COLO668 (cell line): ENCODE results near the gene PRR35.
A peak's percentile ranks its signal among the peaks of the same experiment; 100 is the strongest.

Source experiments
- DNase-seq: peaks from one replicate; lab custom pipeline; 2025; ENCODE audit not compliant: unreplicated experiment; lab: John Stamatoyannopoulos, UW

Gene PRR35

DNA sequence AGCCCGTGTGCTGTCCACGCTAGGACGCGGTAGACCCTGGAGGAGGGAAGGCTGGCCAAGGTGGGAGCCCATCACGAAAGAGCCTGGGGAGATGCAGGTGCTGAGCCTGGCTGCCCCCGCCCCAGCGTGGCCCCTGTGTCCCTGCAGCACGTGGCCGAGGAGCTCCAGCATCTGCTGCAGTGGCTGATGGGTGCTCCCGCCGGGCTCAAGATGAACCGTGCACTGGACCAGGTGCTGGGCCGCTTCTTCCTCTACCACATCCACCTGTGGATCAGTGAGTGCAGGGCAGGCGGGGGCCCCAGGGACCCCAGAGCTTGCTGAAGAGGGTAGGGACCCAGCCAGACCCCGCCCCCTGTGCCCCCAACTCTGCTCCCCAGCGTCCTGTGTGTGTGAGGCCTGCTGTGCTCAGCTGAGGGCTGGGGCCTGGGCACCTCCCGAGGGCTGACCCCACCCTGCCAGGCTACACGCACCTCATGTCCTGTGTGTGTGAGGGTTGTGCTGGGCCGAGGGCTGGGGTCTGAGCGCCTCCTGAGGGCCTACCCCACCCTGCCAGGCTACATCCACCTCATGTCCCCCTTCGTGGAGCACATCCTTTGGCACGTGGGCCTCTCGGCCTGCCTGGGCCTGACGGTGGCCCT lies 18.2 kb downstream of the PRR35 start:
- DNase-seq: no peak

DNA sequence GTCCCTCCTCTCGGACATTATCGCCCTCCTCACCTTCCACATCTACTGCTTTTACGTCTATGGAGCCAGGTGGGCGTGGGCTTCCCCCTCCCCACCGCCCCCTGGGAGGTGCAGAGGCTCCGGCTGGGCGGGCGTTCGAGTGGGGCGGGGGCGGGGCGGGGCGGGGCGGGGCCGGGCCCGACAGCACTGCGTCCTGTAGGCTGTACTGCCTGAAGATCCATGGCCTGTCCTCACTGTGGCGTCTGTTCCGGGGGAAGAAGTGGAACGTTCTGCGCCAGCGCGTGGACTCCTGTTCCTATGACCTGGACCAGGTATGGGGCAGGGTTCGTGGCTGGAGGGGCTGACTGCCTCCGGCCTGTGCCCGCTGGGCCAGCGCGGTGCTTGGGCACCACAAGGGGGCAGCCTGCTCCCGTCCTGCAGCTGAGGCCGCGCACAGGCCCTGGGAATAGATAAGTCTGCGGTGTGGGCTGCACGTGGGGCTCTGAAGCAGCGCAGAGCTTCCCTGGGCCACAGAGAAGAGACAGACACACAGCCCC lies 18.7 kb downstream of the PRR35 start:
- DNase-seq: peak; percentile 84

DNA sequence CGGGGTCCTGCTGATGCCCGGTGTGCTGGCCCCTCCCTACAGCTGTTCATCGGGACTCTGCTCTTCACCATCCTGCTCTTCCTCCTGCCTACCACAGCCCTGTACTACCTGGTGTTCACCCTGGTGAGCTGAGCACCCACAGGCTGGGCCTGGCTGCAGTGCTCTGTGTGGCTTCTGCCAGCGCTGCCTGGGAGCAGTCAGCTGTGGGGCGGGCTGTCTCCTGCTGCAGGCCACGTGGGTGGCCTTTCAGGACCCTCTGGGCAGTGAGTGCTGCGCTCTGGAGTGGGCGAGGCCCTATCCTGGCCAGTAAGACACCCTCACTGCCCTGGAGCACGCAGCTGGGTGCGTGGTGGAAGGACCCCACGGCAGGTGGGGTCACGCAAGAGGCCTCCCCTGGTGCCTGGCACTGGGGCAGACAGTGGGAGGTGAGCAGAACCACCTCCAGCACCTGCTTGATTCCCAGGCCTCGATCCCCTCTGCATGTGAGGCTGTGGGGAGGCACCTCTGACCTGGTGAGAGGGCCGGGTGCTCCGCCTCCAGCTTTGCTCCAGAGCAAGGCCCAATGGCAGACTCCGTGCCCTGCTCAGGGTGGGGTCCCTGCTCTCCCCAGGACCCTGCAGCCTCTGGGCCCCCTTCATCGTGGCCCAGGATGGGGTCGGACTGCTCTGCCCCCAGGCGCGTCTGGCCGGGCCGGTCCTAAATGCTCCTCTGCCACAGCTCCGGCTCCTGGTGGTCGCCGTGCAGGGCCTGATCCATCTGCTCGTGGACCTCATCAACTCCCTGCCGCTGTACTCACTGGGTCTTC lies 20.1 kb downstream of the PRR35 start:
- no peak for DNase-seq

DNA sequence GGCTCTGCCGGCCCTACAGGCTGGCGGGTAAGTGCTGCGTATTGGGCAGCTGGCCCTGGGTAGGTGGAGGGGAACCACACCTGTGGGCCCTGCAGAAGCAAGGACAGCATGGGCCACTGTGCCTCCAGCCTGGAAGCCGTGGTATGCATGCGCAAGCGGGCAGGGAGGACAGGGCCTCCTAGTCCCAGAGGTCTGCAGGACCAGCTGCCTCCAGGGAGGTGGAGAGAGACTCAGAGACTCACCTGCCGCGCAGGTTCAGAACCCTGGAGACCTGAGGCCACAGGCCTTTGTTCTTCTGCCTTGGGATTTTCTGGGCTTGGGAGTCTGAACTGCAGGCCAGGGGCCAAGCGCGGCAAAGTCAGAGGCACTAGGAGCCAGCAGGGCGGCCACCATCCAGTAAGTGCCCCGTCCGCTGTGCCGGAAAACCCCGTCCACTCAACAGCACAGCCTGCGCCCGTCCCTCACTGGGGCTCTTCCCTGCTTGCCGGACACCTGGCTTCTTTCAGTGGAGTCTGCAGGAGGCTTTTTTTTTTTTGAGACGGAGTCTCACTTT lies 20.8 kb downstream of the PRR35 start:
- DNase-seq: no peak

DNA sequence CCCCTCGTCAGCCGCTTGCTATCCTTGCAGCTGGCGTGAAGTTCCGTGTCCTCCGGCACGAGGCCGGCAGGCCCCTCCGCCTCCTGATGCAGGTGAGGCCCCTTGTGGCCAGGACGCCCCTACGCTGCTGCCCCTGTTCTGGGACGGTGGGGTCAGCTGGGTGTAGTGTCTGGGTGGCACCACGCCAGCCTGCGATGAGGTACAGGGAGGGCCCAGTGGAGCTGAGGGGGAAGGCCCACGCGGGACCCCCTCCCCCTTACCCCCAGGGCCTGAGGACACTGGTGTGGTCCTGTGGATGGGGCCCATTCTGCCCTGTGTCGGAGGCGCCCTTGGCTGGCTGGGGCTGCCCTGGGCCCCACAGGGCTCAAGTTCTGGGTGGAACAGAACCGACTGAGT lies 22.0 kb downstream of the PRR35 start:
- no peak for DNase-seq

DNA sequence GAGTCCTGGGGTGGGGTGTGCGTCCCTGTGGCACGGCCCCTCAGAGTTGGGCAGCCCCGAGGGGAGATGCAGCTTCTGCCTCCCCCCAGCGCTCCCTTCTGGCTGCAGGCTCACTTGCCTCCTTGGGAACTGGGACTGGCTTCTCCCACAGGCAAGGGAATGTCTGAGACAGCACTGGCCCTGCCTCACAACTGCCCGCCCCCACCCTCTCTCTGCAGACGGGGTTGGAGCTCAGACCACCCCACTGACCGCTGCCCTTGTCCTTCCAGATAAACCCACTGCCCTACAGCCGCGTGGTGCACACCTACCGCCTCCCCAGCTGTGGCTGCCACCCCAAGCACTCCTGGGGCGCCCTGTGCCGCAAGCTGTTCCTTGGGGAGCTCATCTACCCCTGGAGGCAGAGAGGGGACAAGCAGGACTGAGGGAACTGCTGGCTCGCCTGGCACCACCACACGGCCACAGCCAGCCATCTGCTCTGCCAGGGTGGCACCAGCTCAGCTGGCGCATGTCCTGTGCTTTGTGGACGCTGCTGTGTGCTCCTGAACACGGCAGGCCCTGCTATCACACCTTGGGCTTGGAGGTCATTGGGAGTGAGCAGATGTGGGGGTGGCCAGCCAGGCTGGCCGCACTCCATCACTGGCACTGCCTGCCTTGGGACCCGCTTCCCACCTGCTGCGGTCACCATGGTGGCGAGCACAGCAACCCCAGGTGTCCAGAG lies 22.6 kb downstream of the PRR35 start:
- no peak for DNase-seq

DNA sequence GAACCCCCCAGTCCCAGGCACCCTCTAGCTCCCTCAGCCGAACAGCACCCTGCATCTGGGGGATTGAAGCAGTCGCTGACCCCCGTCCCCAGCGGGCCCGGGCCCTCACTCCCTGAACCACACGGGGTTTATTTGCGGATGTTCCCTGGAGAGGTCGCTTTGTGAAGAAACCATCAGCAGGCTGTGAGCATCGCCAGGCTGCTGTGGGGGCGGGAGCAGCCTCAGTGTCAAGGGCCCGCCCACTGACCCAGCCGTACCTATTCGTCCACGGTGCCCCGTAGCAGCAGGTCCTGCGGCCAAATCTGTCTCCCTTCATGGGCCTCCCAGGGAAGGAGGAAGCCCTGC lies 23.2 kb downstream of the PRR35 start:
- DNase-seq: peak; percentile 58

DNA sequence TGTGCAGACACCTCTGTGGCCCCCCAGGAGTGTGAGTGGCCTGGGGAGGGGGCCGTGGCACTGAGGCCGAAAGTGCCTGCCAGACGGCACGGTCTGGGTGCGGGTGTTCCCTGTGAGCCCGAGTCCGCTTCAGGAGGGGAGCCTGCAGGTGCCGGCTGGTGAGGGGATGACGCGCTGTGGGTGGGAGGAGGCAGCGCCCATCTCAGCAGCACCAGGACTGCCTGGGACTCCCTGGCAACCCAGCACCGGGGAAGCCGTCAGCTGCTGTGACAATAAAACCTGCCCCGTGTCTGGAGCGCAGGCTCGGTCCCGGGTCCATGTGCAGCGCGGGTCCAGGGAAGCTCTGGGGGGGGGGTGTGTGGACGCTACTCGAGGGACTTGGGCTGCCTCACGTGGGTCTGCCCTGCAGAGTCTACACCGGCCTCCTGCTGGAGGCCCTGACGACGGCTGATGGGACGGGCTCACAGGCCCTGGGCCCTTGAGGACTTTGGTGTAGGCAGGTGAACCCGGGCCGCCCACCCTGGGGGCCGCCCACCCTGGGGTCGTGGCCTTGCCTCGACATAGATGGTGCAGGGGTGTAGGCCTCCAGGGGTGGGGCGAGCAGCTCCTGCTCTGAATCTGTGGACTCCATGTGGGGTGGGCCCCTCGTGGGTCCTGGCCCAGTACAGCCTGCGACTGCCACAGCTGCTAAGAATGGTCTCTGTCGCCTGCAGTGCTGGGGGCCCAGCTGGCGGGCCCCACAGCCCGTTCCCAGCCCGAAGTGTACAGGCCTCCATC lies 23.8 kb downstream of the PRR35 start:
- DNase-seq: peak; percentile 82

DNA sequence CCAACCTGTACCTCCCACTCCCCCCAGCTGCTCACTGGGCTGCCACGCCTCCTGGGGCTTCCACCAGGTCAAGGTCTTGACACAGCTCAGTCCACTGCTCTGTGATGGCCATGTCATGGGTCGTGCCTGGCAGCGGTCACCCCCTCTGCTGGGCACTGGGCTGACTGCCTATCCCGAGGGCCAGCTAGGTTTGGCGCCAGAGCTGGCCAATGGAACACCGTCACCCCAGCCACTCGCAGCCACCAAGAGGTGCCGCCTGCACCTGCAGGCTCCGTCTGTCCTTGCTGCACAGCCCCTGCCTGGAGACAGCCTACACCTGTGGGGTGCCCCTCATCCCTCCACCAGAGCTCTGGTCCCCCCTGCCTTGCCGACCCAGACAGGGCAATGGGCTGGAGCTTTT lies 25.2 kb downstream of the PRR35 start:
- DNase-seq: peak; percentile 66

DNA sequence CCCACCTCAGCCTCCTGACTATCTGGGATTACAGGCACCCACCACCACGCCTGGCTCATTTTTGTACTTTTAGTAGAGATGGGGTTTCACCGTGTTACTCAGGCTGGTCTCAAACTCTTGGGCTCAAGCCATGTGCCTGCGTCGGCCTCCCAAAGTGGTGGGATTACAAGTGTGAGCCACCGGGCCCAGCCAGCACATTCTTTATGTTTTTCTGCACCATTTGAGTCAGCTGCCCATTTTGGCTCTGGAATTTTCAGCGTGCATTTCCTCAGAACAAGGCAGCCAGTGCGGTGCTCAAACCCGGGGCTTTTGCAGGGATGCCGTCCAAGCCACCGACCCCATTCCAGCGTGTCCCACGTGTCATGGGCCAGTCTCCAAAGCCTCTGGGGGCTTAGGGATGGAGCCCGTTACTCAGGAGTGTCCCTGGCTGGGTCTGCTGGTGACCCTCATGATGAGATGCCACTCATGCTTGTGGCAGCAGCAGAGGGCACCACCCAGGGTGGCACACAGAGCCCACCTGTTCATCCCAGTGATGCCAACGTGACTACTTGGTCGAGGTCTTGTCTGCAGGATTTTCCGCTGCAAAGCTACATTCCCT lies 26.0 kb downstream of the PRR35 start:
- DNase-seq: no peak

DNA sequence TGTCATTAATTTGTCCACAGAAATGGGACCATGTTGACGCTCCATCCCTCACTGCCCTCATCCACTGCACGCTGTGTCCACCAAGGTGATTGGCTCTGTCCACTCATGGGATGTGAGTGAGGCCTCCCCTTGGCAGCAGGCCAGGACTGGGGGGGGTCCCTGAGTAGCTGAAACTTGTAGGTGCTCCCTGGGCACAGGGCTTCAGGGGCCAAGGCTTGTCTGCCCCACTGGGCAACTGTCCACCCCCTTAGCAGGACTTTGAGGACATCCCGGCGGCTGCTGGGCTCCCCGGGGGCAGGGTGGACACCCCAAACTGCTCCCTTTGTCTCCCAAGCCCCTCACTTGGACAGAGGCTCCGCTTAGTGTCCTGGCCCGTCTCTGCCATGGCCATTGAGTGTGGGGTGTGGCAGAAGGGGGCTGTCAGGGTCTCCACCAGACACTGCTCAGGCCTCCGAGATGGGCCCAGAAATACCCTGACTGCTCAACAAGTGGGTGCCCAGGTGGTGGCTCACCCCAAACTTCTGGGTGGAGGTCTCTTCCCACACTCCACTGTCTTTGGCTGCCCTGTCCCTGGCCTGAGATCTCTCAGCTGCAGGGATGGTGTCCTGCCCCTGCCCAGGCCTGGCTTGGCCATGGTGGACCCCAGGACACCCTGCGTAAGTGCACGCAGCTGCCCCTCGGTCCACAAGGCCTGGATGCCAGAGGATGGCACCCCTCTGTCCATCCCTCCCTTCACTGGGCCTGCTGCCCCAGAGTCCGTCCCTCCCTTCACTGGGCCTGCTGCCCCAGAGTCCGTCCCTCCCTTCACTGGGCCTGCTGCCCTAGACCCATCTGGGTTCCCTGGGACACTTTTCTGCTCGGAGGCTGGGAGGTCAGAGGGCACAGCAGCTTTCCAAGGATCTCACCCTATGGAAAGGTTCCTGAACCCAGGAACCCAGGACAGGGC lies 26.7 kb downstream of the PRR35 start:
- DNase-seq: no peak

DNA sequence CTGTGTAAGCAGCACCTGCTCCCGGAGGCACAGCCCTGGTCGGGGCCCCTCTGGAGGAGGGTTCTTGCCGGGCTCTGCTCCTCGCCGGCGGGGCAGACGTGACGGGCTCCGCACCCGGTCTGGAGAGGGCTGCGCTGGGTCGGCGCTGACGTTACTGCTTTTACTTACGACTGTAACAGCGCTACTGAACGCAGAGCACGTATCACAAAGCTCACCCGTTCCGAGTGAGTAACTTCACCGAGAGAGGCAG lies 28.4 kb downstream of the PRR35 start:
- peak; percentile 64 for DNase-seq

DNA sequence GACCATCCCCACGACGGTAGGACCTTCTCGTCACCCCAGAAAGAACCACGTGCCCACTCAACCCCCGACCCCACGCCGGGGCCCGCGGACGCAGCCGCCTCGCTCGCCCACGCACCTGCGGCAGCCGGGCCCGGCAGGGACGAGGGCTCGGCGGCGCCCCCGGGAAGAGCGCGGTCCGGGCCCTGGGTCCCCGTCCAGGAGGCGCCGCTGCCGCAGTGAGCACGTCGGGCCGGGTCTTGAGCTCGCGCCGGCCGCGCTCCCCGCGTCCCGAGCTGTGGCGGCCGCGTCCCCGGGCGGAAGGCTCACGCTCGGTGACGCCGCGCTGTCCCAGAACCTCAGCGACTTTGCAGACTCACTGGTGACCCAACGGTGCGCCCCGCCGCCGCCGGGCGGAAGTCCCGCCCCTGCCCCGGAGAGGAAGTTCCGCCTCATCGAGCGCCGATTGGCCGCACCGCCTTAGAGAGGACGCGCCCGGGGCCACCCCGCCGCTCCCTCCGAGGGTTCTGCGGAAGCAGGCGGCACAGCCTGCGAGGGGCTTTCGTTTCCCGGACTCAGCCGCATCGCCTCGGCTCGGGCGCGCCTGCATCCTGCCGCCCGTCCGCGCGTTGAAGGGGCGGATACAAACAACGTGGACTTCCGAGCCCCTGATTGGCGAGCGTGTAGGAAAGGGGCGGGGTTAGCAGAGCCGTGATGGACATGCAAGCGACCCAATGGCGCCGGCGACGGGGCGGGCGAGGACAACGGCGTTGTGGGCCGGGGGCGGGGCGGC lies 28.9 kb downstream of the PRR35 start:
- peak; percentile 96 for DNase-seq

DNA sequence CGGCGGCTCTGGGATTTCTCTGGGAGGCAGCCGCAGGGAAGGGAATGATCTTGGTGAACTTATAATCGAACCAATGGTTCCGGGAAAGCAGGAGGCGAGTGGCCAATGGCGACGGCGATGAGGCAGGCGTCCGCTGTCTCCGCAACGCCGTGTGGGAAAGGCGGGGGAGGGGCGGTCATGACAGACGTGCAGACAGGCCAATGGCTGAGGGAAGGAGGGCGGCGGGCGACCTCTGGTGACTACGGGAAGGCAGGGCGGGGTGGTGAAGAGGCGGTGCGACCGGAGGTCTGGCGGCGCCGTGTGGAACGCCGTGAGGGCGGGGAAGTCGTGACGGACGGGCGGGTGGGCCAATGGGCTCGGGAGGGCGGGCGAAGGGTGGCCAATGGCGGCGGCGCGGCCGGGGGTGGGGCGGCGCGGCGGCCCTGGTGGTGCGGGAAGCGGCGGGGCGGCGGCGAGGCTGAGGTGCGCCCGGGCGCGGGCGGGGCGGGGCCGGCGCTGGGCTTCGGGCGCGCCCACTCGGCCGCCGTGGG lies 29.5 kb downstream of the PRR35 start, which contains the start of gene RAB40C:
Gene RAB40C, plus strand, starts transcription at position 409 of the 530 bp plus-strand sequence. CDS start 226 bp downstream, outside the sequence.
- peak; percentile 98 for DNase-seq

DNA sequence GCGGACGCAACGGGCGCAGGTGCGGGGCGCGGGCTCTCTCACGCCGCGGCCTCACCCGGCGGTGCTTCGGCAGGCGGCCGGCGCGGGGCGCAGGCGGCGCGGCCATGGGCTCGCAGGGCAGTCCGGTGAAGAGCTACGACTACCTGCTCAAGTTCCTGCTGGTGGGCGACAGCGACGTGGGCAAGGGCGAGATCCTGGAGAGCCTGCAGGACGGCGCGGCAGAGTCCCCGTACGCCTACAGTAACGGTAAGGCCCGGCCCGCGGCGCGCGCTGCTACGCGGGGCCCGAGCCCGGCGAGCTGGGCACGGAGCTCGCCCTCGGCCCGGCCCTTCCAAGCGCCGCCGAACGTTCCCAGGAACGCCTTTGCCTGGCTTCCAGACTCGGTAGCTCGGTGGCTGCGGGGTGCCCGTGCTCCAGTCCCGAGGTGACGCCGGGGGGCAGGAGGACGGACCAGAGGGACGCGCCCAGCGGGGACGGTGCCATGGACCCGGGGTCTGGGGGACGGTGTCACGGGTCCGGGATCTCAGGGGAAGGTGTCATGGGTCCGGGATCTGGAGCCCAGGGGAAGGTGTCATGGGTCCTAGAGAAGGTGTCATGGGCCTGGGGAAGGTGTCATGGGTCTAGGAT lies 30.1 kb downstream of the PRR35 start:
- DNase-seq: peak; percentile 74

DNA sequence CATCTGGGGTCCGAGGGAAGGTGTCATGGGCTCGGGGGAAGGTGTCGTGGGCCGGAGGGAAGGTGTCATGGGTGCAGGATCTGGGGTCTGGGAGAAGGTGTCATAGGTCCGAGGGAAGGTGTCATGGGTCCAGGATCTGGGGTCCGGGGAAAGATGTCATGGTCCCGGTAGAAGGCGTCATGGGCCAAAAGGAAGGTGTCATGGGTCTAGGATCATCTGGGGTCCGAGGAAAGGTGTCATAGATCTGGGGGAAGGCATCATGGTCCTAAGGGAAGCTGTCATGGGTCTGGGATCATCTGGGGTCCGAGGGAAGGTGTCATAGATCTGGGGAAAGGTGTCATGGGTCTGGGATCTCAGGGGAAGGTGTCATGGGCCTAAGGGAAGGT lies 30.6 kb downstream of the PRR35 start:
- no peak for DNase-seq

DNA sequence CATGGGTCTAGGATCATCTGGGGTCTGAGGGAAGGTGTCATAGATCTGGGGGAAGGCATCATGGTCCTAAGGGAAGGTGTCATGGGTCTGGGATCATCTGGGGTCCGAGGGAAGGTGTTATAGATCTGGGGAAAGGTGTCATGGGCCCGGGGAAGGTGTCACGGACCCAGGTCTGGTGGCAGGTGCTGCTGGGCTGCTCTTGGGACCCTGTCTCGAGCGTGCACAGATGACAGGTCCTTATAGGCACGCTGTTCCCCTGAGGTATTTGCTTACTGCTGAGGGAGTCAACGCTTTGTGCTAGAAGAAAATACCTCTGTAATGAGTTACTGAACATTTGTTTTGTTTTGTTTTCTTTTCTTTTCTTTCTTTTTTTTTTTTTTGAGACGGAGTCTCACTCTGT lies 31.0 kb downstream of the PRR35 start:
- DNase-seq: peak; percentile 18

DNA sequence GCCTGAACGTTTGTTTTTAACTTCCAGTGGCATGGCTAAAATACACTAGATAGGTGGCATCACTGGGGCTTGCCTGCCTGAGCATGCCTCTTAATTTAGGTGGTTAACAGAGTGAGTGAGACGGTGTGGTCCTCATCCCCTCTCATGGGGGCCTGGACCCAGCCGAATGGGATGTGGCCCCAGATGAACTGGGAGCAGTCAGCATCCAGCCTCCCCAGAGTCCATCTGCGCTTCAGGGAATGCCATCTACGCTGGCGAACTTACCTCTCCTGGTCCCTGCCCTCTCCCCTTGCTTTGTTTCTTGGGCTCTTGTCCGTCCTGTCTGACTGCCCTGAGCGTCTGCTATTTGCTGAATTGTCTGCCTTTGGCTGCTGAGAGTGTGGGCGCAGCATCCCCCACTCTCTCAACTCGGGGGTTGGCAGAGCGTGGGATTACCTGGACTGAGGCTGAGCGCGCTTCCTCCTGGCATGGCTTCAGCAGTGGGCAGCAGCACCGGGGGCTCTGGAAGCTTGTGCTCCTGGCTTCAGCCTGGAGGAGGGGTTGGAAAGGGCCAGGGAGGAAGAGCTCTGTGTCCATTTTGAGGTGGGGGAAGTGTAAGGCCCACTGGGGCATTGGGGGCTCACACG lies 31.8 kb downstream of the PRR35 start:
- peak; percentile 43 for DNase-seq
